SW 1271 (cell line): ENCODE data around the gene SMIM7.

Experiments
- DNase-seq, 2 experiments: peaks; one replicate each; lab custom pipeline; 2025; lab: John Stamatoyannopoulos, UW

The SMIM7 gene

GRCh38 chr19:16621165-16621800 is 38.7 kb downstream of the SMIM7 start:
- DNase-seq = no peak

- no peak for DNase-seq
Observed at GRCh38 chr19:16620584-16620983, 39.4 kb downstream of the SMIM7 start.

GRCh38 chr19:16620018-16620417 is 39.9 kb downstream of the SMIM7 start:
- DNase-seq = no peak

- no peak for DNase-seq
Observed at GRCh38 chr19:16619457-16619856, 40.5 kb downstream of the SMIM7 start.

- DNase-seq = no peak
Observed at GRCh38 chr19:16618248-16618647, 41.7 kb downstream of the SMIM7 start.

GRCh38 chr19:16615808-16616207 is 44.1 kb downstream of the SMIM7 start:
- no peak for DNase-seq

GRCh38 chr19:16614941-16615340 is 45.0 kb downstream of the SMIM7 start:
- no peak for DNase-seq

- no peak for DNase-seq
Observed at GRCh38 chr19:16613841-16614240, 46.1 kb downstream of the SMIM7 start.

- no peak for DNase-seq
Observed at GRCh38 chr19:16612636-16613035, 47.3 kb downstream of the SMIM7 start.

GRCh38 chr19:16611121-16611520 is 48.8 kb downstream of the SMIM7 start:
- DNase-seq = no peak

GRCh38 chr19:16609511-16610200 is 50.3 kb downstream of the SMIM7 start:
- DNase-seq = no peak

- DNase-seq = no peak
Observed at GRCh38 chr19:16608290-16608739, 51.6 kb downstream of the SMIM7 start.

- no peak for DNase-seq
Observed at GRCh38 chr19:16607819-16608218, 52.1 kb downstream of the SMIM7 start.

- DNase-seq = no peak
Observed at GRCh38 chr19:16605553-16605994, 54.4 kb downstream of the SMIM7 start.

- DNase-seq = no peak
Observed at GRCh38 chr19:16605115-16605514, 54.8 kb downstream of the SMIM7 start.

GRCh38 chr19:16604615-16605014 is 55.3 kb downstream of the SMIM7 start:
- DNase-seq = no peak

GRCh38 chr19:16603090-16603489 is 56.9 kb downstream of the SMIM7 start:
- DNase-seq = no peak

GRCh38 chr19:16601378-16602052 is 58.4 kb downstream of the SMIM7 start:
- DNase-seq = no peak

- DNase-seq = no peak
Observed at GRCh38 chr19:16600824-16601223, 59.1 kb downstream of the SMIM7 start.

- no peak for DNase-seq
Observed at GRCh38 chr19:16599655-16600346, 60.1 kb downstream of the SMIM7 start.

- no peak for DNase-seq
Observed at GRCh38 chr19:16598848-16599247, 61.1 kb downstream of the SMIM7 start.

- no peak for DNase-seq
Observed at GRCh38 chr19:16596399-16596798, 63.5 kb downstream of the SMIM7 start.
